ENCODE measurements around the gene BMP8B.
A peak's percentile ranks its signal among the peaks of the same experiment; 100 is the strongest.
"Not testable (repeated sequence)": the region's sequence is repeated elsewhere in the genome, so short reads cannot be mapped to it uniquely, and the experiment has no call there.

The BMP8B gene

GRCh38 chr1:39822146-39822545 lies 33.5 kb upstream of the BMP8B start:
- H3K27ac ChIP-seq = no peak overlapping the region
- TF ChIP-seq ZFX (IDR thresholded peaks at IDR 0.05; ENCODE audit: borderline replicate concordance) (no peak), CTCF (IDR thresholded peaks at IDR 0.05) (no peak)

GRCh38 chr1:39819091-39819812 lies 30.6 kb upstream of the BMP8B start:
- H3K27ac ChIP-seq = no peak overlapping the region
- TF ChIP-seq ZFX (IDR thresholded peaks at IDR 0.05; ENCODE audit: borderline replicate concordance) (no peak), CTCF (IDR thresholded peaks at IDR 0.05) (no peak)

GRCh38 chr1:39818482-39818881 lies 29.8 kb upstream of the BMP8B start:
- H3K27ac ChIP-seq = no peak overlapping the region
- no peak for TF ChIP-seq ZFX (IDR thresholded peaks at IDR 0.05; ENCODE audit: borderline replicate concordance)
- TF ChIP-seq CTCF (IDR thresholded peaks at IDR 0.05) = no peak

- H3K27ac ChIP-seq = not testable (repeated sequence)
- peak; percentile 56 for TF ChIP-seq CTCF (IDR thresholded peaks at IDR 0.05)
These were observed 28.6 kb upstream of the BMP8B start for GRCh38 chr1:39817091-39817932.

- no peak overlapping the region for H3K27ac ChIP-seq
These were observed 27.9 kb upstream of the BMP8B start for GRCh38 chr1:39816415-39817090.

GRCh38 chr1:39812913-39813312 lies 24.2 kb upstream of the BMP8B start:
- H3K27ac ChIP-seq = no peak overlapping the region
- no peak for TF ChIP-seq CTCF (IDR thresholded peaks at IDR 0.05)
- TF ChIP-seq ZFX (IDR thresholded peaks at IDR 0.05; ENCODE audit: borderline replicate concordance) = no peak

More at GRCh38 chr1:39816415-39817090, 27.9 kb upstream of the BMP8B start:
- no peak for TF ChIP-seq ZFX (IDR thresholded peaks at IDR 0.05; ENCODE audit: borderline replicate concordance)
- TF ChIP-seq CTCF (IDR thresholded peaks at IDR 0.05) = peak; percentile 85

Data from 22Rv1 (cell line).